OCI-LY3 (cell line): Measurements from ENCODE around the gene RNF4.
A peak's percentile ranks its signal among the peaks of the same experiment; 100 is the strongest.

Experiments
- H2AFZ ChIP-seq: fragments of 200-600, 300-600 bp; shearing (Covaris generic); 2 replicates; pipeline ENCODE4 v1.6.0; 2014; ENCODE audit warnings: antibody characterized with exemption, low read depth, low read length
- H3K27ac ChIP-seq: fragments of 200-600, 300-600 bp; sonication (generic); 2 replicates; pipeline ENCODE4 v1.5.1; 2014; ENCODE audit warnings: mild to moderate bottlenecking, low read length, moderate library complexity, mixed read lengths
- H3K27me3 ChIP-seq: fragments of 200-600, 300-600 bp; sonication (generic); 2 replicates; pipeline ENCODE4 v1.6.1; 2014; ENCODE audit warnings: low read depth, low read length, mixed read lengths
- H3K36me3 ChIP-seq: fragments of 200-600, 300-600 bp; sonication (generic); replicated peaks from 2 replicates; pipeline ENCODE3; 2014; ENCODE audit warnings: low read depth, low read length, mixed read lengths
- H3K4me1 ChIP-seq: fragments of 300-600, 200-600 bp; sonication (generic); 2 replicates; pipeline ENCODE4 v1.6.1; 2014; ENCODE audit warnings: low read length, mixed read lengths
- H3K4me2 ChIP-seq: fragments of 200-600, 300-600 bp; sonication (generic); 2 replicates; pipeline ENCODE4 v1.6.1; 2014; ENCODE audit warnings: low read length, mixed read lengths
- H3K4me3 ChIP-seq: fragments of 300-600, 200-600 bp; sonication (generic); 2 replicates; pipeline ENCODE4 v1.5.1; 2014; ENCODE audit warnings: antibody characterized with exemption, mild to moderate bottlenecking, low read length, moderate library complexity
- H3K79me2 ChIP-seq: fragments of 300-600, 200-600 bp; shearing (Covaris generic); 2 replicates; pipeline ENCODE4 v1.6.1; 2014; ENCODE audit warnings: mild to moderate bottlenecking, low read length, mixed read lengths
- H3K9ac ChIP-seq: fragments of 300-600, 200-600 bp; shearing (Covaris generic); 2 replicates; pipeline ENCODE4 v1.6.0; 2014; ENCODE audit warnings: mild to moderate bottlenecking, low read length, moderate library complexity
- H3K9me3 ChIP-seq: fragments of 200-600, 300-600 bp; shearing (Covaris generic); 2 replicates; pipeline ENCODE4 v1.6.1; 2014; ENCODE audit warnings: low read length, mixed read lengths; ENCODE audit not compliant: insufficient read depth
- H4K20me1 ChIP-seq: fragments of 200-600, 300-600 bp; sonication (generic); 2 replicates; pipeline ENCODE4 v1.6.1; 2016; ENCODE audit warnings: low read length, mixed read lengths; ENCODE audit not compliant: insufficient read depth
- EZH2phosphoT487 ChIP-seq: fragments of 200-600 bp; shearing (Covaris generic); IDR thresholded peaks from 2 replicates; pipeline ENCODE4 v1.6.1; 2018; ENCODE audit warnings: antibody characterized with exemption, mixed run types, low read depth
- TF ChIP-seq, protein P1 (sequence below): fragments of 200-600, 300-600 bp; sonication (generic); IDR thresholded peaks from 2 replicates; pipeline ENCODE4 v1.5.1; 2014; ENCODE audit warnings: antibody characterized with exemption, low read length, low read depth

The RNF4 gene

DNA sequence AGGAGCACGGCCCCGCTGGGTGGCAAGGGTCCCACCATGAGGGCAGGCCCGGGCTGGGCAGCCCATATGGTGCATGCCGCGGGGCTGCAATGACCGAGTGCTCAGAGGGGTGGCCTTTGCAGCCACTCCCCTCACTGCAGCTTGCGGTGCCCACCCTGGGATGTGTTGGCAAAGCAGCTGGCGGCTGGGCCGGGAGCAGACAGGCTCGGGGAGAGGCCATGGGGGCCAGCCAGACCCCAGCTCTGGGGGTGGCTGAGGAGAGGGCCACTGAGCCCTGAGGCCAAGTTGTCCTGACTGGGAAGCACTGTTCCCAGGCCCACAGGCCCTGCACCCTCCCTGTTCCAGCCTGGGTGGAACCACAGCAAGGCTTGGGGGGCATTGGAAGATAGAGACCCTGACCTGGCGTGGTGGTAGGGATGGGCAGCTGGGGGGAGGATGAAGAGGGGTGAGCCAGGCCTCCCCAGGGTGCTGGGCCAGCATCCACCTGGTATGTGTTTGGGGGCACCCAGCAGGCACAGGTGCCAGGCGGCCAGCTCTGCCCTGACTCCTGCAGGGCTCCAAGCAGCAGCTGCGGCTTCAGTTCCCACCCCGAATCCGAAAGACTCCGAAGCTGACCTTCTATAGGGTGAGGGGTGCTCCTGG is 18.4 kb upstream of the RNF4 start:
- Histone ChIP-seq H2AFZ (no peak overlapping the region), H3K4me2 (peak overlapping the region; percentile 34), H3K36me3 (no peaks in the 10 kb centered on the region), H3K9me3 (no peaks in the 10 kb centered on the region), H3K9ac (no peak overlapping the region), H3K4me1 (peaks cover 11% of the 10 kb centered on the region), H3K4me3 (no peak overlapping the region), H4K20me1 (no peaks in the 10 kb centered on the region), H3K79me2 (no peaks in the 10 kb centered on the region), H3K27me3 (peaks cover 10% of the 10 kb centered on the region; the same call in 1 of the 2 replicates), H3K27ac (no peak overlapping the region)
- TF ChIP-seq, protein P1, sequence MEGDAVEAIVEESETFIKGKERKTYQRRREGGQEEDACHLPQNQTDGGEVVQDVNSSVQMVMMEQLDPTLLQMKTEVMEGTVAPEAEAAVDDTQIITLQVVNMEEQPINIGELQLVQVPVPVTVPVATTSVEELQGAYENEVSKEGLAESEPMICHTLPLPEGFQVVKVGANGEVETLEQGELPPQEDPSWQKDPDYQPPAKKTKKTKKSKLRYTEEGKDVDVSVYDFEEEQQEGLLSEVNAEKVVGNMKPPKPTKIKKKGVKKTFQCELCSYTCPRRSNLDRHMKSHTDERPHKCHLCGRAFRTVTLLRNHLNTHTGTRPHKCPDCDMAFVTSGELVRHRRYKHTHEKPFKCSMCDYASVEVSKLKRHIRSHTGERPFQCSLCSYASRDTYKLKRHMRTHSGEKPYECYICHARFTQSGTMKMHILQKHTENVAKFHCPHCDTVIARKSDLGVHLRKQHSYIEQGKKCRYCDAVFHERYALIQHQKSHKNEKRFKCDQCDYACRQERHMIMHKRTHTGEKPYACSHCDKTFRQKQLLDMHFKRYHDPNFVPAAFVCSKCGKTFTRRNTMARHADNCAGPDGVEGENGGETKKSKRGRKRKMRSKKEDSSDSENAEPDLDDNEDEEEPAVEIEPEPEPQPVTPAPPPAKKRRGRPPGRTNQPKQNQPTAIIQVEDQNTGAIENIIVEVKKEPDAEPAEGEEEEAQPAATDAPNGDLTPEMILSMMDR: no peak
- no peak for TF ChIP-seq EZH2phosphoT487

DNA sequence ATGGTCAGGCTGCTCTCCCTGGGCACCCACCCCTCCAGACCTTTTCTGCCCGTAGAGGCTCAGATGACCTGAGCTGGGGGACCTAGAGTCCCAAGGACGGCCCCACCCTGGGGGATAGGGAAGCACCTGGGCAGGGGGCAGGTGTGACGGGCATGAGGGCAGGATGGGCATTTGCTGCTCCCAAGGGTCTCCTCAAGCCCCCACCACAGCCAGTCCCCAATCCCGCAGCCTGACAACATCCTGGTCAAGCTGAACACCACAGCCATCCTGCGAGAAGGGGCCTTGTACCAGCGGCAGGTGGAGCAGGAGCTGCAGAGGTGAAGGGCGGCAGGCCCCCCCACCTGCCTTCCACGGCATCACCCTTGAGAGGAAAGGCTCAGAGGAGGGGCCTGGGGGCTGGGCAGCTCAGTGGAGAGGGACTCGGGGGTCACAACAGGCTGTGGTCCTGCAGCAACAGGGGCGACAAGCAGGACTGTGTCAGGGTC is 17.8 kb upstream of the RNF4 start:
- Histone ChIP-seq H3K9me3 (no peaks in the 10 kb centered on the region), H3K4me3 (no peak overlapping the region), H3K27ac (no peak overlapping the region), H3K79me2 (no peaks in the 10 kb centered on the region), H3K27me3 (peaks cover 10% of the 10 kb centered on the region; the same call in 1 of the 2 replicates), H3K4me2 (no peak overlapping the region), H4K20me1 (no peaks in the 10 kb centered on the region), H3K9ac (no peak overlapping the region), H3K36me3 (no peaks in the 10 kb centered on the region), H3K4me1 (peaks cover 11% of the 10 kb centered on the region), H2AFZ (no peak overlapping the region)
- TF ChIP-seq, protein P1: no peak
- no peak for TF ChIP-seq EZH2phosphoT487

DNA sequence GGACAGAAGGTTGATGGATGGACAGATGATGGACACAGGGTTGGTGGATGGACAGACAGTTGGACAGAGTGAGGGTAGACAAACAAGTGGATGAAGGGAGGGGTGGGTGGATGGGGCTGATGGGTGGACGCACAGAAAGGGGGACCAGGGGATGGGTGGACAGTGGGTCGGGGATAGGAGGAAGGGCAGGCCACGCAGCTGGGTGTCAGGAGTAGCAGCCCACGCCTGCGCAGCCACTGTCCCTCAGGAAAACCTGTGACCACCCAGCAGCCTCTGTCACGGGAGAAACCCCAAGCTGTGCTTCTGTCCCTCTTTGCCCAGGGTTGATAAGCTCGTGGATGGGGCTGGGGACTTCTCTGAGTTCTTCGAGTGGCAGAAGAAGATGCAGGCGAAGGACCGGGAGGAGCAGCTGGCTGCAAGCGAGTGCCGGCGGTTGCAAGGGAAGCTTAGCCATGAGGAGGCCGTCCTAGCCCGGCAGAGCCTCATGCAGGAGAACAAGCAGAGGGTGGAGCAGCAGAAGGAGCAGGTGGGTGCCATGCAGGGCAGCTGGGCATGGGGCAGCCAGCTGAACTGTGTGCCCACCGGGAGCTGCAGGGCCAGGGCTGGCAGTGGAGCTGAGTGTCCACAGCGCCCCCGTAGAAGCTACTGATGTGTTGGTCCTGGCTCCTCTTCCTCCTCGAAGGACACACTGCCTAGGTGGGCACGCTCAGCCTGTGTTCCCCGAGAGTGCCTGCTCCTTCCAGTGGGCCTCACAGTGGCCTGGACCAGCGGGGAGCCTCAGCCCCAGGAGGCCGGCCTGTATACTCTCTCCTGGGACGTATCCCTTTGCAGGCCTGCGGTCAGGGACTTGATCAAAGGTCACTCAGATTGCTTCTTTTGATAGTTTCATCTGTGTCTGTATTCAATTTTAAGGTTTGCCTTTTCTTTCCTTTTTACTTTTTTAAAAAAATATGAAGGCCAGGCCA is 16.8 kb upstream of the RNF4 start:
- Histone ChIP-seq H3K27ac (no peak overlapping the region), H3K36me3 (no peaks in the 10 kb centered on the region), H3K4me1 (peaks cover 11% of the 10 kb centered on the region), H3K79me2 (no peaks in the 10 kb centered on the region), H3K27me3 (peaks cover 10% of the 10 kb centered on the region; the same call in 1 of the 2 replicates), H3K9me3 (no peaks in the 10 kb centered on the region), H3K9ac (no peak overlapping the region), H3K4me2 (no peak overlapping the region), H3K4me3 (no peak overlapping the region), H2AFZ (no peak overlapping the region), H4K20me1 (no peaks in the 10 kb centered on the region)
- no peak for TF ChIP-seq EZH2phosphoT487
- TF ChIP-seq, protein P1: no peak
